ENCODE data around the gene RAB31. TPM values are rescaled to one million over a fixed set of nuclear protein-coding genes. Genes with fewer than 3 reads are reported as not detected.

Gene RAB31
- total RNA-seq, 1 donor from 2014 or later, result 19.7 TPM

GRCh38 chr18:9681217-9681616 is 26.9 kb upstream of the RAB31 start:
- Mint-ChIP-seq H3K36me3 (no peaks in the 10 kb centered on the region), H3K4me3 (no peak overlapping the region), H3K27me3 (no peaks in the 10 kb centered on the region), H3K9me3 (no peaks in the 10 kb centered on the region), H3K27ac (no peak overlapping the region), H3K4me1 (ENCODE audit: unreplicated experiment) (no peaks in the 10 kb centered on the region)
- no peak for DNase-seq (ENCODE audit: extremely low spot score, unreplicated experiment)
- TF ChIP-seq CTCF (conservative IDR thresholded peaks at IDR 0.05), result no peak

- Mint-ChIP-seq H3K9me3 (no peaks in the 10 kb centered on the region), H3K27ac (no peak overlapping the region), H3K4me1 (ENCODE audit: unreplicated experiment) (no peaks in the 10 kb centered on the region), H3K4me3 (no peak overlapping the region), H3K27me3 (no peaks in the 10 kb centered on the region), H3K36me3 (no peaks in the 10 kb centered on the region)
- no peak for DNase-seq (ENCODE audit: extremely low spot score, unreplicated experiment)
- TF ChIP-seq CTCF (conservative IDR thresholded peaks at IDR 0.05), result no peak
Measured at GRCh38 chr18:9682572-9682971, 25.5 kb upstream of the RAB31 start.

- Mint-ChIP-seq H3K27me3 (no peaks in the 10 kb centered on the region), H3K9me3 (no peaks in the 10 kb centered on the region), H3K36me3 (no peaks in the 10 kb centered on the region), H3K4me1 (ENCODE audit: unreplicated experiment) (no peaks in the 10 kb centered on the region), H3K4me3 (no peak overlapping the region), H3K27ac (no peak overlapping the region)
- no peak for DNase-seq (ENCODE audit: extremely low spot score, unreplicated experiment)
- TF ChIP-seq CTCF (conservative IDR thresholded peaks at IDR 0.05), result no peak
Measured at GRCh38 chr18:9683418-9684396, 24.4 kb upstream of the RAB31 start.

DNA sequence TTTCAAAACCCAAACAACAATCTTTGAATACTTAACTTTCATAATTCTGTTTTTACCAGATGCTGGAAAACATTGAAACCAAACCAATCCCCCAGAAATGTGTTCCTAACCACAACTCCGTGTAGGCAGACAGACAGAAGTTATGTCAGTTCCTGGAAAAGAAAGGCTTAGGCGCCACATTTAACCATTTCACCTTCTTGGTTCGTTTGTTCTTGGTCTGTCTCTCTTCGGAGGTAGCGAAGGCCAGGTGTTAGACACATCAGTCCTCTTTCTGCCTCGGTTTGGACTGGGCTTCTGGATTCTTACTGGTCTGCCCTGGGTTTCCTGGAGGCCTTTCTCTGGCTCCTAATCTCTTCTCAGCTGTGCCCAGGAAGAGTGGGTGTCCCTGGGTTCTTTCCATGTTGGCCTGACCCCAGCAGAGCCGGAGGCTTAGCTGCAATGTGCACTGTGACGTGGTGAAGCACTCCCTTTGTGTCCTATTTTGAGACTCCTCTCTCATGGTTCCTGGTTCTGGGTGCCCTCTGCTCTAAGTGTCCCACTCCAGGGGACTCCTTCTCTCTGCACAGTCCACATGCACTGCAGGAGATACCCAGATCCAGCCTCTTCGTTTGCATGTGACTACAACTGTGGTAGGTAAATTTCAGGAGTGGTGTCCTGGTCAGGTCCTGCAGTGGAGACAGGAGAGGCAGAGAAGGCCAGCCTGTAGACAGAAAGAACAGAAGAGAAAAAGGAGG is 23.1 kb upstream of the RAB31 start:
- H3K27me3 Mint-ChIP-seq, result no peaks in the 10 kb centered on the region
- no peak for DNase-seq (ENCODE audit: extremely low spot score, unreplicated experiment)
- H3K27ac Mint-ChIP-seq, result no peak overlapping the region
- no peak overlapping the region for H3K4me3 Mint-ChIP-seq
- H3K4me1 Mint-ChIP-seq (ENCODE audit: unreplicated experiment), result no peaks in the 10 kb centered on the region
- no peak for TF ChIP-seq CTCF (conservative IDR thresholded peaks at IDR 0.05)
- H3K36me3 Mint-ChIP-seq, result no peaks in the 10 kb centered on the region
- no peaks in the 10 kb centered on the region for H3K9me3 Mint-ChIP-seq

DNA sequence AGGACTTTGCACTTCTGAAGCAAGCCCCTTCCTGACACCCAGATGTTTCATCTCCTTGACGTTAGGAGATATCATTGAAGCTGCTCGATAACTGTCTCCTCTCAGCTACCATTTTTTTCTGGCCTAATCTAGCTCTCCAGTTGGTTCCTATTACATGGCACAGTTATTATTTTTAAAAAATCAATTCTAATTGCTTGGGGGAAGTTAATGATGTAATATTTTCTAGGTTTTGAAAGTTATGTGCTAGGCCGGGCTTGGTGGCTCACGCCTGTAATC is 22.5 kb upstream of the RAB31 start:
- no peak for TF ChIP-seq CTCF (conservative IDR thresholded peaks at IDR 0.05)
- H3K27ac Mint-ChIP-seq, result no peak overlapping the region
- H3K36me3 Mint-ChIP-seq, result no peaks in the 10 kb centered on the region
- no peak overlapping the region for H3K4me3 Mint-ChIP-seq
- no peak for DNase-seq (ENCODE audit: extremely low spot score, unreplicated experiment)
- no peaks in the 10 kb centered on the region for H3K9me3 Mint-ChIP-seq
- H3K27me3 Mint-ChIP-seq, result no peaks in the 10 kb centered on the region
- no peaks in the 10 kb centered on the region for H3K4me1 Mint-ChIP-seq (ENCODE audit: unreplicated experiment)

All from type B pancreatic cell (in vitro differentiated cells).